A673 (cell line): ENCODE results near the gene RACGAP1. TPM values are rescaled to one million over a fixed set of nuclear protein-coding genes. Genes with fewer than 3 reads are reported as not detected.

Experiments
- BruUV-seq: library from RNA; stranded (reverse); fragments of 400-500 nt; replicated peaks from 2 replicates; lab custom pipeline; 2021; lab: Mats Ljungman, UMichigan
- CTCF ChIA-PET: fragments of 300-600 bp; sonication (Branson Sonifier 250); formaldehyde crosslinking; loops from one replicate; lab custom pipeline; 2022; ENCODE audit warnings: antibody characterized with exemption; lab: Charles Lee
- POLR2A ChIA-PET: fragments of 300-600 bp; sonication (Branson Sonifier 250); formaldehyde crosslinking; loops from one replicate; lab custom pipeline; 2022; ENCODE audit warnings: antibody characterized with exemption; ENCODE audit not compliant: low non-redundant PET; lab: Charles Lee
- DNase-seq: peaks from one replicate; pipeline ENCODE4 v3.0.0-alpha.2; 2015; ENCODE audit warnings: low spot score
- H3K27ac ChIP-seq: fragments of 200-600 bp; sonication (generic); 2 replicates; pipeline ENCODE4 v1.5.1; 2016; ENCODE audit warnings: mixed run types, low read depth, mild to moderate bottlenecking, mixed read lengths, antibody characterized with exemption, low read length; ENCODE audit not compliant: poor library complexity, severe bottlenecking
- H3K27me3 ChIP-seq: fragments of 200-600 bp; sonication (generic); replicated peaks from 2 replicates; pipeline ENCODE4 v1.6.1; 2017; ENCODE audit warnings: mixed run types, low read depth, mild to moderate bottlenecking, mixed read lengths, antibody characterized with exemption, low read length; ENCODE audit not compliant: insufficient read depth, poor library complexity
- H3K36me3 ChIP-seq: fragments of 200-600 bp; sonication (generic); 2 replicates; pipeline ENCODE4 v1.6.1; 2016; ENCODE audit warnings: mixed run types, mild to moderate bottlenecking, mixed read lengths, antibody characterized with exemption, low read length; ENCODE audit not compliant: insufficient read depth, poor library complexity, severe bottlenecking
- H3K4me1 ChIP-seq: fragments of 200-600 bp; sonication (generic); 2 replicates; pipeline ENCODE4 v1.6.1; 2017; ENCODE audit warnings: mixed run types, mild to moderate bottlenecking, mixed read lengths, antibody characterized with exemption, low read length; ENCODE audit not compliant: insufficient read depth, poor library complexity, severe bottlenecking
- H3K4me3 ChIP-seq: fragments of 200-600 bp; sonication (generic); 2 replicates; pipeline ENCODE4 v1.5.1; 2016; ENCODE audit warnings: low read depth, mixed run types, mild to moderate bottlenecking, mixed read lengths, low read length; ENCODE audit not compliant: poor library complexity, severe bottlenecking
- H3K9me3 ChIP-seq: fragments of 200-600 bp; sonication (generic); 2 replicates; pipeline ENCODE4 v1.6.1; 2016; ENCODE audit warnings: mixed run types, low read depth, mild to moderate bottlenecking, mixed read lengths, antibody characterized with exemption, low read length; ENCODE audit not compliant: poor library complexity, severe bottlenecking
- CTCF ChIP-seq: fragments of 300-800, 200-600 bp; sonication (generic); conservative IDR thresholded peaks from 2 replicates; pipeline ENCODE4 v1.5.1; 2017; ENCODE audit warnings: low read depth, mild to moderate bottlenecking, antibody characterized with exemption, low read length, moderate library complexity, mixed read lengths
- EZH2 ChIP-seq: fragments of 200-600 bp; sonication (generic); IDR thresholded peaks from 2 replicates; pipeline ENCODE4 v1.6.1; 2017; ENCODE audit warnings: borderline replicate concordance, low read depth, mild to moderate bottlenecking, mixed read lengths, antibody characterized with exemption, low read length; ENCODE audit not compliant: poor library complexity, severe bottlenecking
- intact Hi-C: fragments of 100-400 bp; cut with micrococcal nuclease; formaldehyde crosslinking; loops from one replicate; pipeline ENCODE4 v1.10.0; 2022; ENCODE audit not compliant: unreplicated experiment
- total RNA-seq: library from RNA; stranded (reverse); gene quantifications from 2 replicates; pipeline ENCODE4 v1.2.3, GENCODE V29; 2021

The RACGAP1 gene
- total RNA-seq, 1 experiment from 2014 or later: 173 TPM

- Histone ChIP-seq H3K27me3 (peaks cover 4% of the 10 kb centered on the region), H3K27ac (no peak overlapping the region), H3K9me3 (no peaks in the 10 kb centered on the region), H3K4me1 (peaks cover 15% of the 10 kb centered on the region), H3K36me3 (no peaks in the 10 kb centered on the region), H3K4me3 (no peak overlapping the region)
- TF ChIP-seq EZH2 (no peak), CTCF (no peak)
- no TSS peak for BruUV-seq
- CTCF ChIA-PET: interaction anchor here (0.6 kb wide), 1 partner anchor 10 kb away, joined by 3 read pairs; no protein-coding TSS in a partner anchor
- no peak for DNase-seq
- POLR2A ChIA-PET: no interaction called here
- intact Hi-C loops: no loop called here
These were observed 34.8 kb upstream of the RACGAP1 start for GRCh38 chr12:50060120-50060468.

- TF ChIP-seq CTCF (no peak), EZH2 (no peak)
- Histone ChIP-seq H3K27me3 (peaks cover 4% of the 10 kb centered on the region), H3K9me3 (no peaks in the 10 kb centered on the region), H3K4me3 (no peak overlapping the region), H3K27ac (no peak overlapping the region), H3K36me3 (no peaks in the 10 kb centered on the region), H3K4me1 (peaks cover 15% of the 10 kb centered on the region)
- intact Hi-C loops: no loop called here
- POLR2A ChIA-PET: no interaction called here
- BruUV-seq: no TSS peak
- no peak for DNase-seq
- CTCF ChIA-PET: interaction anchor here (0.6 kb wide), 1 partner anchor 10 kb away, joined by 7 read pairs; no protein-coding TSS in a partner anchor
These were observed 34.3 kb upstream of the RACGAP1 start for GRCh38 chr12:50059440-50060119.

- no peak for DNase-seq
- intact Hi-C loops: no loop called here
These were observed 33.5 kb upstream of the RACGAP1 start for GRCh38 chr12:50058743-50059312.

More at GRCh38 chr12:50058743-50059312, 33.5 kb upstream of the RACGAP1 start:
- Histone ChIP-seq H3K4me3 (no peak overlapping the region), H3K4me1 (peaks cover 15% of the 10 kb centered on the region), H3K27ac (no peak overlapping the region), H3K27me3 (peaks cover 4% of the 10 kb centered on the region), H3K36me3 (no peaks in the 10 kb centered on the region), H3K9me3 (no peaks in the 10 kb centered on the region)
- BruUV-seq: no TSS peak
- CTCF ChIA-PET: no interaction called here
- no peak for TF ChIP-seq EZH2
- TF ChIP-seq CTCF: no peak
- POLR2A ChIA-PET: no interaction called here
